Thyroid gland (tissue), 4 donors: Measurements from ENCODE around the gene EPHX1. TPM values are rescaled to one million over a fixed set of nuclear protein-coding genes. Genes with fewer than 3 reads are reported as not detected.

ENCODE experiments used
- DNase-seq, 2 donors: peaks; one replicate each; pipeline ENCODE4 v3.0.0-alpha.2; 2019
- H3K27ac ChIP-seq, 3 donors: fragments of 200-600 bp; sonication (generic); 1 replicate in 2 of 3; 2 replicates in 1 of 3; pipeline ENCODE4 v1.5.1; 2016 to 2019; ENCODE audit warnings: mild to moderate bottlenecking in 1 of 3, moderate library complexity in 1 of 3
- H3K27me3 ChIP-seq: fragments of 200-600 bp; sonication (generic); one replicate; pipeline ENCODE4 v1.5.1; 2019
- H3K36me3 ChIP-seq, 2 donors: fragments of 200-600 bp; sonication (generic); one replicate each; pipeline ENCODE4 v1.5.1; 2016 to 2019
- H3K4me1 ChIP-seq, 2 donors: fragments of 200-600 bp; sonication (generic); one replicate each; pipeline ENCODE4 v1.5.1; 2017 to 2019
- H3K4me3 ChIP-seq, 3 donors: fragments of 200-600 bp; sonication (generic); replicated peaks in 1 of 3; 1 replicate in 2 of 3; 2 replicates in 1 of 3; pipeline ENCODE4 v1.5.1; 2016; ENCODE audit warnings: mild to moderate bottlenecking in 1 of 3
- H3K9me3 ChIP-seq: fragments of 200-600 bp; sonication (generic); one replicate; pipeline ENCODE4 v1.5.1; 2017
- POLR2A ChIP-seq, 2 donors: fragments of 450-650 bp; IDR thresholded peaks; one replicate each; pipeline ENCODE4 v1.6.1; 2017; ENCODE audit warnings: antibody characterized with exemption in 2 of 2, mild to moderate bottlenecking in 2 of 2, moderate library complexity in 1 of 2
- WGBS, 2 donors: methylation state at CpG; one replicate each; pipeline ENCODE4 v1.1.5; 2017; 5-methylcytosine and 5-hydroxymethylcytosine counted together
- intact Hi-C: fragments of 100-400 bp; cut with DNase I; formaldehyde crosslinking; loops from one replicate; pipeline ENCODE4 v1.15.1; 2023
- total RNA-seq, 4 donors: library from RNA; depleted of rRNA; stranded (reverse); fragments of >200 nt; gene quantifications; one replicate each; pipeline ENCODE4 v1.2.3, GENCODE V29; 2016
- TF ChIP-seq, protein P1 (sequence below), 6 experiments: fragments of 200-600 bp in 3 of 6; fragments of 450-650 bp in 3 of 6; sonication (generic) in 3 of 6; IDR thresholded peaks; one replicate each; pipeline ENCODE4 v1.5.1; 2016 to 2019; ENCODE audit warnings: antibody characterized with exemption in 6 of 6, mild to moderate bottlenecking in 2 of 6, inconsistent platforms in 1 of 6, moderate library complexity in 1 of 6

EPHX1 gene
- total RNA-seq, 4 donors from 2014 or later: 297 to 533 (median 441) TPM

DNA sequence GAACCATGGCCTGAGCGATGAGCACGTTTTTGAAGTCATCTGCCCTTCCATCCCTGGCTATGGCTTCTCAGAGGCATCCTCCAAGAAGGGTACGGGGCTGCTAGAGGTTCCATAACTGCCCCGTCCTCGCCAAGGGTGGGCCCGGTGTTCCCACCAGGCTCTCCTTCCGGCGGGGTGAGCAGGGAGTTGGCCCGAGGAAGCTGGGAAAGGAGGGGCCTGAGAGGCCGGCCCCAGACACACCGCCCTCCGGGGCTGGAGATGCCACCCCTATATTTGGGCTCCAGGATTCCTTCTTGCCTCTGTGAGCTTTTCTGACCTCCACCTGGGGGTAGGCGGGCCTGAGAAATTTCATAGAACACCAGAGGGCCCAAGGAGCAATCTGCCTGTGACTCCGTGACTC is 28.9 kb downstream of the EPHX1 start:
- H3K4me3 ChIP-seq: no peak overlapping the region
- no peak for TF ChIP-seq POLR2A (IDR thresholded peaks at IDR 0.05)
- TF ChIP-seq, protein P1, sequence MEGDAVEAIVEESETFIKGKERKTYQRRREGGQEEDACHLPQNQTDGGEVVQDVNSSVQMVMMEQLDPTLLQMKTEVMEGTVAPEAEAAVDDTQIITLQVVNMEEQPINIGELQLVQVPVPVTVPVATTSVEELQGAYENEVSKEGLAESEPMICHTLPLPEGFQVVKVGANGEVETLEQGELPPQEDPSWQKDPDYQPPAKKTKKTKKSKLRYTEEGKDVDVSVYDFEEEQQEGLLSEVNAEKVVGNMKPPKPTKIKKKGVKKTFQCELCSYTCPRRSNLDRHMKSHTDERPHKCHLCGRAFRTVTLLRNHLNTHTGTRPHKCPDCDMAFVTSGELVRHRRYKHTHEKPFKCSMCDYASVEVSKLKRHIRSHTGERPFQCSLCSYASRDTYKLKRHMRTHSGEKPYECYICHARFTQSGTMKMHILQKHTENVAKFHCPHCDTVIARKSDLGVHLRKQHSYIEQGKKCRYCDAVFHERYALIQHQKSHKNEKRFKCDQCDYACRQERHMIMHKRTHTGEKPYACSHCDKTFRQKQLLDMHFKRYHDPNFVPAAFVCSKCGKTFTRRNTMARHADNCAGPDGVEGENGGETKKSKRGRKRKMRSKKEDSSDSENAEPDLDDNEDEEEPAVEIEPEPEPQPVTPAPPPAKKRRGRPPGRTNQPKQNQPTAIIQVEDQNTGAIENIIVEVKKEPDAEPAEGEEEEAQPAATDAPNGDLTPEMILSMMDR (IDR thresholded peaks at IDR 0.05): no peak
- H3K27me3 ChIP-seq: no peaks in the 10 kb centered on the region
- H3K27ac ChIP-seq: no peak overlapping the region
- peaks cover 9 to 18% of the 10 kb centered on the region in 2 donors for H3K4me1 ChIP-seq
- H3K9me3 ChIP-seq: no peaks in the 10 kb centered on the region
- intact Hi-C loops: no loop called here
- DNase-seq: no peak
- peaks cover 30 to 62% of the 10 kb centered on the region in 2 donors for H3K36me3 ChIP-seq
- 85 to 90% methylated on average over 14 of the region's 14 CpGs for WGBS, 2 donors

DNA sequence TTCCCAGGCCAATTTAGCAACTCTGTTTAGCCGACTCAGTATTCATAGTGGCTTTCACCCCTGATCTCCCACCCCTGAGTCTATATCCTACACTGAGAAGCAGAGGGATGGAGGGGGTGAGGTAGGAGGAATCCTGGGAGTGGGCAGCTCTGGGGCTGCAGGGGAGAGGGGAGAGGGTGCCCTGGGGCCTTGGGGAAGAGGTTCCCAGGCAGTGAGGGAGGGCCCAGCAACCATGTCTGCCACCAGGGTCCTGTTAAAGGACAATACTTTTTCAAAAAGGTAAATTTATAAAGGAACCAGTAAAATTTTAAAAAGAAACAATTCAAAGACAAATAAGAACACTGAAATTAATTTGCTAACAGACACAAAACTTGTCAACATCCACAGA is 30.3 kb downstream of the EPHX1 start:
- 69 to 100% methylated on average over 1 of the region's 1 CpG for WGBS, 2 donors
- intact Hi-C loops: loop anchor here (10.0 kb wide), 2 partner anchors 65 to 365 kb away; partner anchors contain the start of gene SRP9
- Histone ChIP-seq H3K36me3 (peaks cover 36 to 76% of the 10 kb centered on the region in 2 donors), H3K9me3 (no peaks in the 10 kb centered on the region), H3K4me1 (peaks cover 0 to 7% of the 10 kb centered on the region in 2 donors), H3K27me3 (no peaks in the 10 kb centered on the region), H3K4me3 (no peak overlapping the region), H3K27ac (no peak overlapping the region)
- TF ChIP-seq, protein P1 (IDR thresholded peaks at IDR 0.05): no peak
- TF ChIP-seq POLR2A (IDR thresholded peaks at IDR 0.05): no peak
- no peak for DNase-seq

DNA sequence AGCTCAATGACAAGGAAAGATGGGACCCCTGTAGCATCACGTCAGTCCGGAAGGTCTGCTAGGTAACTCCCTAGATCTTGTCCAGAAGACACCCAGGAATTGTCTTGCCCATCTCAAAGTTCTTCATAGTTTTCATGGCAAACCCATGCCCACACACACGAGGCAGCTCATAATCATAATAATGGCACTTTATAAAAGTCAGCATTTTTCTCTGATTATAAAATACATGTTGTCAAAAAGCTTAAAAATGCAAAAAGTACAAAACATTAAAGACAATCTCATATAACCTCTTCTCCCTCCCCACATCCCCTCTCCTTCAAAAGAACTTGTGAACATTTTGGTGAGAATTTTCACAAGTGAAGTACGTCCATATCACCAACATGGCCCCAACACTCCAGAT is 30.8 kb downstream of the EPHX1 start:
- no peak overlapping the region for H3K27ac ChIP-seq
- intact Hi-C loops: loop anchor here (10.0 kb wide), 2 partner anchors 66 to 366 kb away; partner anchors contain the start of gene SRP9
- DNase-seq: no peak
- H3K9me3 ChIP-seq: no peaks in the 10 kb centered on the region
- H3K4me3 ChIP-seq: no peak overlapping the region
- peaks cover 36 to 81% of the 10 kb centered on the region in 2 donors for H3K36me3 ChIP-seq
- H3K4me1 ChIP-seq: peaks cover 0 to 4% of the 10 kb centered on the region in 2 donors
- 91 to 94% methylated on average over 4 of the region's 4 CpGs for WGBS, 2 donors
- TF ChIP-seq, protein P1 (IDR thresholded peaks at IDR 0.05): no peak
- no peak for TF ChIP-seq POLR2A (IDR thresholded peaks at IDR 0.05)
- no peaks in the 10 kb centered on the region for H3K27me3 ChIP-seq

DNA sequence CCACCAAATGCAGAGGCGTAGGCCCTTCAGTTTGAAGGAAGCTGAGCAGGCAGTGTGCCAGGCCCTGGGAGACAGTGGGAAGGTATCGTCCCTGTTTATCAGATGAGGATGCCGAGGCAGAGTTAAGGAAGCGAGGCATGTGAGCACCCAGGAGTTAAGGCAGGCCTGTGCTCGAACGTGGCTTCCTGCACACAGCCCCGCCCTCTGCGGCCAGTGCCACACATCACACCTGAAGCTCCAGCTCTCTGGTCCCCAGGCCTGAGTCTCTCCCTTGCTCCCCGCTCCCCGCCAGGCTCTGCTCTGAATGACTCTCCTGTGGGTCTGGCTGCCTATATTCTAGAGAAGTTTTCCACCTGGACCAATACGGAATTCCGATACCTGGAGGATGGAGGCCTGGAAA is 32.1 kb downstream of the EPHX1 start:
- no peaks in the 10 kb centered on the region for H3K4me1 ChIP-seq
- H3K4me3 ChIP-seq: no peak overlapping the region
- TF ChIP-seq, protein P1 (IDR thresholded peaks at IDR 0.05): no peak
- TF ChIP-seq POLR2A (IDR thresholded peaks at IDR 0.05): no peak
- intact Hi-C loops: loop anchor here (10.0 kb wide), 2 partner anchors 67 to 367 kb away; partner anchors contain the start of gene SRP9
- WGBS, 2 donors: 83 to 85% methylated on average over 12 of the region's 12 CpGs
- H3K27me3 ChIP-seq: no peaks in the 10 kb centered on the region
- H3K27ac ChIP-seq: no peak overlapping the region
- no peak for DNase-seq
- peaks cover 46 to 91% of the 10 kb centered on the region in 2 donors for H3K36me3 ChIP-seq
- no peaks in the 10 kb centered on the region for H3K9me3 ChIP-seq

DNA sequence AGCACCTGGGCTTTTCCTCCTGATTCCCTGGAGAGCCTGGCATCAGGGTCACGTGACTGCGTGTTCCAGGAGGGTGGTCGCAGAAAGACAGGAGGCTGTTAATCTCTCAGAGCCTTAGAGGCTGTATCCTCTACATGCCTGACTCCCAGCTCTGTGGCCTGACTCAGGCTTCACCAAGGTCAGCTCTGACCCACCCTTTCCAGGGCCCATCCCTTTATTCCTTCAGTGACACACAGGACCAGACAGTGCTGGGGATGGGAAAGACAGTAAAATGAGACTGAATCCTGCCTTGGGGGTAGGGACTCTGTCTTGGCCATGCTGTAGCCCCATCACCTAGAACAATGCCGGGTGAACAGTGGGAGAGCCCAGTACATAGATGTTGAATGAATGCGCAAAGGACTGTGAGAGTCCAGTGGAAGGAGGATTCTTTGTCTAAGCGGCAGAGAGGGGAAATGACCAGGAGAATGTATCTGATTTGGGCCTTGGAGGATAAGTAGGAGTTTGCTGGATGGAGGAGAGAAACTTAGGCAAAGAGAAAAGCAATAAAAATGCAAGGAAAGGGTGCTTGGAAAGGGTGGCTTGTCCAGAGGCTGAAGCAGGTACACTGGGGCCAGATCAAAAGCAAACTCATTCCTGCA is 33.0 kb downstream of the EPHX1 start:
- intact Hi-C loops: loop anchor here (10.0 kb wide), 2 partner anchors 68 to 368 kb away; partner anchors contain the start of gene SRP9
- Histone ChIP-seq H3K4me3 (no peak overlapping the region), H3K27ac (no peak overlapping the region), H3K27me3 (no peaks in the 10 kb centered on the region), H3K4me1 (no peaks in the 10 kb centered on the region), H3K36me3 (peaks cover 51 to 86% of the 10 kb centered on the region in 2 donors), H3K9me3 (no peaks in the 10 kb centered on the region)
- 94 to 96% methylated on average over 6 of the region's 6 CpGs for WGBS, 2 donors
- TF ChIP-seq, protein P1 (IDR thresholded peaks at IDR 0.05): no peak
- TF ChIP-seq POLR2A (IDR thresholded peaks at IDR 0.05): no peak
- no peak for DNase-seq
